Neural progenitor cell (in vitro differentiated cells): ENCODE data around the gene KIF2C. TPM values are rescaled to one million over a fixed set of nuclear protein-coding genes. Genes with fewer than 3 reads are reported as not detected.

Source experiments
- DNase-seq: peaks from one replicate; pipeline ENCODE4 v3.0.0-alpha.2; 2016; ENCODE audit warnings: low spot score
- H2AFZ ChIP-seq: fragments of 200-600 bp; sonication (generic); replicated peaks from 2 replicates; pipeline ENCODE4 v1.6.1; 2016; ENCODE audit warnings: antibody characterized with exemption
- H3F3A ChIP-seq: fragments of 200-600 bp; sonication (generic); 2 replicates; pipeline ENCODE4 v1.6.1; 2016; ENCODE audit warnings: antibody characterized with exemption, low read depth
- H3K27ac ChIP-seq: fragments of 200-600 bp; sonication (generic); 2 replicates; pipeline ENCODE4 v1.5.1; 2016; ENCODE audit warnings: mild to moderate bottlenecking
- H3K27me3 ChIP-seq: fragments of 200-600 bp; sonication (generic); 2 replicates; pipeline ENCODE4 v1.6.1; 2016; ENCODE audit warnings: mild to moderate bottlenecking, moderate library complexity
- H3K36me3 ChIP-seq: fragments of 200-600 bp; sonication (generic); 2 replicates; pipeline ENCODE4 v1.5.1; 2016
- H3K4me1 ChIP-seq: fragments of 200-600 bp; sonication (generic); 2 replicates; pipeline ENCODE4 v1.6.1; 2016; ENCODE audit warnings: mixed run types
- H3K4me2 ChIP-seq: fragments of 200-600 bp; sonication (generic); 2 replicates; pipeline ENCODE4 v1.6.1; 2016
- H3K4me3 ChIP-seq: fragments of 200-600 bp; sonication (generic); 2 replicates; pipeline ENCODE4 v1.5.1; 2016
- H3K79me2 ChIP-seq: fragments of 200-600 bp; sonication (generic); 2 replicates; pipeline ENCODE4 v1.6.1; 2016; ENCODE audit warnings: low read depth
- H3K9ac ChIP-seq: fragments of 200-600 bp; sonication (generic); 2 replicates; pipeline ENCODE4 v1.6.1; 2016
- H3K9me3 ChIP-seq: fragments of 200-600 bp; sonication (generic); 2 replicates; pipeline ENCODE4 v1.5.1; 2016; ENCODE audit warnings: low read depth
- H4K20me1 ChIP-seq: fragments of 200-600 bp; sonication (generic); 2 replicates; pipeline ENCODE4 v1.6.1; 2016; ENCODE audit warnings: low read depth
- H3K27ac Mint-ChIP-seq: 3 replicates; pipeline ENCODE4 v1.8.0; 2021; ENCODE audit warnings: mixed read lengths
- H3K27me3 Mint-ChIP-seq: 2 replicates; pipeline ENCODE4 v1.8.0; 2022; ENCODE audit warnings: low read depth, mild to moderate bottlenecking, inconsistent platforms, moderate library complexity, mixed read lengths; ENCODE audit not compliant: insufficient read depth
- H3K36me3 Mint-ChIP-seq: 3 replicates; pipeline ENCODE4 v1.8.0; 2021; ENCODE audit warnings: mixed read lengths
- H3K4me1 Mint-ChIP-seq: 3 replicates; pipeline ENCODE4 v1.8.0; 2021; ENCODE audit warnings: mixed read lengths
- H3K4me3 Mint-ChIP-seq: 3 replicates; pipeline ENCODE4 v1.8.0; 2021; ENCODE audit warnings: mild to moderate bottlenecking, moderate library complexity, mixed read lengths
- H3K9me3 Mint-ChIP-seq: 3 replicates; pipeline ENCODE4 v1.8.0; 2020; ENCODE audit warnings: mixed read lengths
- CTCF ChIP-seq: fragments of 200-600 bp; sonication (generic); IDR thresholded peaks from 2 replicates; pipeline ENCODE4 v1.5.1; 2017; ENCODE audit warnings: antibody characterized with exemption, mild to moderate bottlenecking
- EZH2 ChIP-seq: fragments of 200-600 bp; sonication (generic); IDR thresholded peaks from 2 replicates; pipeline ENCODE4 v1.6.1; 2017; ENCODE audit warnings: antibody characterized with exemption, mild to moderate bottlenecking, moderate library complexity
- EZH2phosphoT487 ChIP-seq: fragments of 200-600 bp; sonication (generic); IDR thresholded peaks from 2 replicates; pipeline ENCODE4 v1.6.1; 2017; ENCODE audit warnings: antibody characterized with exemption
- total RNA-seq: library from RNA; depleted of rRNA; stranded (reverse); fragments of >200 nt; gene quantifications from 2 replicates; pipeline ENCODE4 v1.2.3, GENCODE V29; 2015; ENCODE audit warnings: low replicate concordance

Gene KIF2C
- total RNA-seq, 1 donor from 2014 or later = 133 TPM

GRCh38 chr1:44777969-44778635 lies 38.5 kb downstream of the KIF2C start:
- Mint-ChIP-seq H3K9me3 (no peaks in the 10 kb centered on the region), H3K27ac (no peak overlapping the region), H3K36me3 (peaks cover 33% of the 10 kb centered on the region), H3K4me1 (peaks cover 25% of the 10 kb centered on the region), H3K27me3 (peaks cover 10% of the 10 kb centered on the region), H3K4me3 (peak overlapping the region; percentile 93)
- H3K36me3 ChIP-seq = peaks cover 8% of the 10 kb centered on the region
- no peaks in the 10 kb centered on the region for H3K9me3 ChIP-seq
- H3K9ac ChIP-seq = no peak overlapping the region
- peaks cover 45% of the 10 kb centered on the region for H4K20me1 ChIP-seq
- peak overlapping the region; percentile 93 for H3K4me3 ChIP-seq
- no peak for TF ChIP-seq CTCF
- peaks cover 16% of the 10 kb centered on the region for H3K4me1 ChIP-seq
- no peak overlapping the region for H2AFZ ChIP-seq
- H3K27me3 ChIP-seq = no peaks in the 10 kb centered on the region
- H3K4me2 ChIP-seq = peak overlapping the region; percentile 99
- peak overlapping the region; percentile 62 for H3K27ac ChIP-seq
- no peak for DNase-seq
- peaks cover 82% of the 10 kb centered on the region for H3F3A ChIP-seq
- peaks cover 45% of the 10 kb centered on the region for H3K79me2 ChIP-seq

- Histone ChIP-seq H3K27me3 (peaks cover 4% of the 10 kb centered on the region), H3K4me3 (no peak overlapping the region), H3F3A (peaks cover 88% of the 10 kb centered on the region), H3K36me3 (peaks cover 8% of the 10 kb centered on the region), H3K4me1 (peaks cover 22% of the 10 kb centered on the region), H2AFZ (no peak overlapping the region), H4K20me1 (peaks cover 45% of the 10 kb centered on the region), H3K9ac (no peak overlapping the region), H3K27ac (no peak overlapping the region), H3K4me2 (peak overlapping the region; percentile 99), H3K79me2 (peaks cover 45% of the 10 kb centered on the region), H3K9me3 (no peaks in the 10 kb centered on the region)
- DNase-seq = no peak
- peaks cover 33% of the 10 kb centered on the region for H3K36me3 Mint-ChIP-seq
- peaks cover 32% of the 10 kb centered on the region for H3K4me1 Mint-ChIP-seq
- no peak overlapping the region for H3K27ac Mint-ChIP-seq
- no peaks in the 10 kb centered on the region for H3K9me3 Mint-ChIP-seq
- TF ChIP-seq EZH2 = no peak
- TF ChIP-seq CTCF = no peak
- TF ChIP-seq EZH2phosphoT487 = no peak
- peak overlapping the region; percentile 56 for H3K4me3 Mint-ChIP-seq
- peaks cover 10% of the 10 kb centered on the region for H3K27me3 Mint-ChIP-seq
Observed at GRCh38 chr1:44778705-44779576, 39.3 kb downstream of the KIF2C start.

- Mint-ChIP-seq H3K27me3 (peaks cover 12% of the 10 kb centered on the region), H3K4me3 (no peak overlapping the region), H3K9me3 (no peaks in the 10 kb centered on the region), H3K36me3 (peaks cover 33% of the 10 kb centered on the region), H3K27ac (no peak overlapping the region), H3K4me1 (peaks cover 29% of the 10 kb centered on the region)
- H3K4me2 ChIP-seq = no peak overlapping the region
- H3K4me3 ChIP-seq = no peak overlapping the region
- H3F3A ChIP-seq = peaks cover 91% of the 10 kb centered on the region
- no peaks in the 10 kb centered on the region for H3K9me3 ChIP-seq
- no peak overlapping the region for H3K27ac ChIP-seq
- H3K79me2 ChIP-seq = peaks cover 32% of the 10 kb centered on the region
- no peak overlapping the region for H2AFZ ChIP-seq
- peaks cover 45% of the 10 kb centered on the region for H4K20me1 ChIP-seq
- H3K9ac ChIP-seq = no peak overlapping the region
- H3K4me1 ChIP-seq = peaks cover 28% of the 10 kb centered on the region
- peaks cover 8% of the 10 kb centered on the region for H3K36me3 ChIP-seq
- no peak for DNase-seq
- peaks cover 20% of the 10 kb centered on the region for H3K27me3 ChIP-seq
- TF ChIP-seq EZH2phosphoT487 (no peak), CTCF (no peak), EZH2 (no peak)
Observed at GRCh38 chr1:44780583-44781121, 41.0 kb downstream of the KIF2C start.
